Fibroblast of lung (primary cell): ENCODE measurements around the gene PHF3.

Source experiments
- CTCF ChIP-seq, 2 donors: IDR thresholded peaks in 1 of 2; conservative IDR thresholded peaks in 1 of 2; 1 replicate in 1 of 2; 2 replicates in 1 of 2; pipeline ENCODE4 v1.5.1; 2011 to 2012; ENCODE audit warnings: low read length in 2 of 2, control low read depth in 1 of 2, inconsistent platforms in 1 of 2, low read depth in 1 of 2, mild to moderate bottlenecking in 1 of 2
- EZH2 ChIP-seq: IDR thresholded peaks from 2 replicates; pipeline ENCODE4 v1.5.1; 2012; ENCODE audit warnings: low read length, control low read depth, mild to moderate bottlenecking; ENCODE audit errors: missing control alignments

- no peak for TF ChIP-seq CTCF (conservative IDR thresholded peaks at IDR 0.05 in 1 of 2, IDR thresholded peaks at IDR 0.05 in 1 of 2; ENCODE audit: low read depth in 1 of 2, low read length in 2 of 2)
- no peak for TF ChIP-seq EZH2
Observed at GRCh38 chr6:63634630-63635029, 972 bp upstream of the PHF3 start.
